BE2C (cell line): ENCODE results near the gene CLEC16A.

Source experiments
- DNase-seq: peaks from one replicate; pipeline ENCODE4 v3.0.0-alpha.2; 2020
- H3K27me3 ChIP-seq: fragments of 250-450 bp; sonication (Bioruptor Pico); 2 replicates; pipeline ENCODE4 v1.5.1; 2020; ENCODE audit warnings: mild to moderate bottlenecking
- H3K36me3 ChIP-seq: fragments of 250-450 bp; sonication (Bioruptor Pico); 2 replicates; pipeline ENCODE4 v1.5.1; 2020; ENCODE audit warnings: mild to moderate bottlenecking
- H3K4me1 ChIP-seq: fragments of 250-450 bp; sonication (Bioruptor Pico); 2 replicates; pipeline ENCODE4 v1.5.1; 2020
- H3K4me3 ChIP-seq: 2 replicates; pipeline ENCODE4 v1.5.1; 2011; ENCODE audit warnings: low read depth, low read length
- H3K9me3 ChIP-seq: fragments of 250-450 bp; sonication (Bioruptor Pico); 2 replicates; pipeline ENCODE4 v1.5.1; 2020
- CTCF ChIP-seq: IDR thresholded peaks from 2 replicates; pipeline ENCODE4 v1.5.1; 2012; ENCODE audit warnings: mild to moderate bottlenecking, low read depth, low read length

The CLEC16A gene

GRCh38 chr16:11046382-11046931 lies 102.1 kb downstream of the CLEC16A start:
- DNase-seq, result no peak
- H3K27me3 ChIP-seq, result no peaks in the 10 kb centered on the region
- H3K36me3 ChIP-seq, result peaks cover 2% of the 10 kb centered on the region; the same call in 1 of the 2 replicates
- peaks cover 7% of the 10 kb centered on the region for H3K4me1 ChIP-seq
- no peaks in the 10 kb centered on the region for H3K9me3 ChIP-seq
- TF ChIP-seq CTCF, result no peak
- no peak overlapping the region for H3K4me3 ChIP-seq

- no peak for TF ChIP-seq CTCF
- Histone ChIP-seq H3K36me3 (peaks cover 2% of the 10 kb centered on the region; the same call in 1 of the 2 replicates), H3K4me3 (no peak overlapping the region), H3K4me1 (peaks cover 7% of the 10 kb centered on the region), H3K9me3 (no peaks in the 10 kb centered on the region), H3K27me3 (no peaks in the 10 kb centered on the region)
- no peak for DNase-seq
Measured at GRCh38 chr16:11047057-11047456, 102.7 kb downstream of the CLEC16A start.

GRCh38 chr16:11047939-11048800 lies 103.8 kb downstream of the CLEC16A start:
- peaks cover 2% of the 10 kb centered on the region; the same call in 1 of the 2 replicates for H3K36me3 ChIP-seq
- TF ChIP-seq CTCF, result no peak
- H3K27me3 ChIP-seq, result no peaks in the 10 kb centered on the region
- H3K9me3 ChIP-seq, result no peaks in the 10 kb centered on the region
- DNase-seq, result no peak
- H3K4me1 ChIP-seq, result peaks cover 7% of the 10 kb centered on the region
- H3K4me3 ChIP-seq, result no peak overlapping the region

- Histone ChIP-seq H3K36me3 (peaks cover 2% of the 10 kb centered on the region; the same call in 1 of the 2 replicates), H3K4me3 (no peak overlapping the region), H3K9me3 (no peaks in the 10 kb centered on the region), H3K27me3 (no peaks in the 10 kb centered on the region), H3K4me1 (peaks cover 7% of the 10 kb centered on the region)
- DNase-seq, result no peak
- no peak for TF ChIP-seq CTCF
Measured at GRCh38 chr16:11049396-11050059, 105.2 kb downstream of the CLEC16A start.

- DNase-seq, result no peak
- Histone ChIP-seq H3K9me3 (no peaks in the 10 kb centered on the region), H3K27me3 (no peaks in the 10 kb centered on the region), H3K4me3 (no peak overlapping the region), H3K4me1 (peaks cover 7% of the 10 kb centered on the region), H3K36me3 (peaks cover 2% of the 10 kb centered on the region; the same call in 1 of the 2 replicates)
- no peak for TF ChIP-seq CTCF
Measured at GRCh38 chr16:11050536-11050935, 106.2 kb downstream of the CLEC16A start.
